Body of pancreas (tissue), 4 donors: ENCODE measurements around the gene MTCH2. TPM values are rescaled to one million over a fixed set of nuclear protein-coding genes. Genes with fewer than 3 reads are reported as not detected.

ENCODE experiments used
- ATAC-seq: fragments of 150-250 bp; one replicate; pipeline ENCODE4 v1.9.1; 2016
- DNase-seq, 4 donors: peaks; one replicate each; pipeline ENCODE4 v3.0.0-alpha.2; 2019
- H3K27ac ChIP-seq, 4 donors: fragments of 200-600 bp; sonication (generic); 1 replicate in 3 of 4; 2 replicates in 1 of 4; pipeline versions ENCODE4 v1.5.1 to v1.6.1; 2016 to 2019; ENCODE audit warnings: mild to moderate bottlenecking in 1 of 4, mixed read lengths in 1 of 4, moderate library complexity in 1 of 4
- H3K27me3 ChIP-seq, 2 donors: fragments of 200-600 bp; sonication (generic); one replicate each; pipeline ENCODE4 v1.6.0; 2016; ENCODE audit warnings: mild to moderate bottlenecking in 1 of 2
- H3K36me3 ChIP-seq, 2 donors: fragments of 200-600 bp; sonication (generic); replicated peaks in 1 of 2; 2 replicates each; pipeline ENCODE4 v1.5.1; 2016; ENCODE audit warnings: low read depth in 2 of 2; ENCODE audit not compliant: insufficient read depth in 1 of 2
- H3K4me1 ChIP-seq: fragments of 200-600 bp; sonication (generic); one replicate; pipeline ENCODE4 v1.6.0; 2016
- H3K4me3 ChIP-seq, 2 donors: fragments of 200-600 bp; sonication (generic); 1 replicate in 1 of 2; 2 replicates in 1 of 2; pipeline ENCODE4 v1.5.1; 2016 to 2019
- H3K9me3 ChIP-seq, 3 donors: fragments of 200-600 bp; sonication (generic); 1 replicate in 2 of 3; 2 replicates in 1 of 3; pipeline ENCODE4 v1.5.1; 2016
- POLR2A ChIP-seq, 3 donors: fragments of 450-650 bp; IDR thresholded peaks; one replicate each; pipeline ENCODE4 v1.6.1; 2016; ENCODE audit warnings: antibody characterized with exemption in 3 of 3, mild to moderate bottlenecking in 2 of 3
- WGBS, 2 donors: methylation state at CpG; one replicate each; pipeline ENCODE4 v1.1.5; 2017; 5-methylcytosine and 5-hydroxymethylcytosine counted together
- intact Hi-C: fragments of 100-400 bp; cut with DNase I; formaldehyde crosslinking; loops from one replicate; pipeline ENCODE4 v1.15.1; 2023
- small RNA-seq: library from RNA; depleted of rRNA; stranded (forward); fragments of <200 nt; gene quantifications from one replicate; pipeline ENCODE3, GENCODE V24; 2016
- total RNA-seq, 2 donors: library from RNA; depleted of rRNA; stranded (reverse); fragments of >200 nt; gene quantifications; one replicate each; pipeline ENCODE4 v1.1.0, GENCODE V29; 2016
- TF ChIP-seq, protein P1 (sequence below), 7 experiments: fragments of 450-650 bp in 4 of 7; fragments of 200-600 bp in 3 of 7; sonication (generic) in 3 of 7; IDR thresholded peaks; one replicate each; pipeline ENCODE4 v1.5.1; 2016 to 2019; ENCODE audit warnings: antibody characterized with exemption in 7 of 7

The MTCH2 gene
- total RNA-seq, 2 donors from 2014 or later: 15.5 to 21.0 TPM

- intact Hi-C loops: no loop called here
- H3K27ac ChIP-seq: no peak overlapping the region
- H3K36me3 ChIP-seq: peaks cover 0 to 6% of the 10 kb centered on the region in 2 donors
- 85 to 100% methylated on average over 1 of the region's 1 CpG for WGBS, 2 donors
- H3K27me3 ChIP-seq: no peaks in the 10 kb centered on the region
- no peak for ATAC-seq
- H3K4me1 ChIP-seq: peaks cover 8% of the 10 kb centered on the region
- DNase-seq: no peak
- no peaks in the 10 kb centered on the region for H3K9me3 ChIP-seq
- TF ChIP-seq, protein P1, sequence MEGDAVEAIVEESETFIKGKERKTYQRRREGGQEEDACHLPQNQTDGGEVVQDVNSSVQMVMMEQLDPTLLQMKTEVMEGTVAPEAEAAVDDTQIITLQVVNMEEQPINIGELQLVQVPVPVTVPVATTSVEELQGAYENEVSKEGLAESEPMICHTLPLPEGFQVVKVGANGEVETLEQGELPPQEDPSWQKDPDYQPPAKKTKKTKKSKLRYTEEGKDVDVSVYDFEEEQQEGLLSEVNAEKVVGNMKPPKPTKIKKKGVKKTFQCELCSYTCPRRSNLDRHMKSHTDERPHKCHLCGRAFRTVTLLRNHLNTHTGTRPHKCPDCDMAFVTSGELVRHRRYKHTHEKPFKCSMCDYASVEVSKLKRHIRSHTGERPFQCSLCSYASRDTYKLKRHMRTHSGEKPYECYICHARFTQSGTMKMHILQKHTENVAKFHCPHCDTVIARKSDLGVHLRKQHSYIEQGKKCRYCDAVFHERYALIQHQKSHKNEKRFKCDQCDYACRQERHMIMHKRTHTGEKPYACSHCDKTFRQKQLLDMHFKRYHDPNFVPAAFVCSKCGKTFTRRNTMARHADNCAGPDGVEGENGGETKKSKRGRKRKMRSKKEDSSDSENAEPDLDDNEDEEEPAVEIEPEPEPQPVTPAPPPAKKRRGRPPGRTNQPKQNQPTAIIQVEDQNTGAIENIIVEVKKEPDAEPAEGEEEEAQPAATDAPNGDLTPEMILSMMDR (IDR thresholded peaks at IDR 0.05): no peak
- no peak for TF ChIP-seq POLR2A (IDR thresholded peaks at IDR 0.05)
- no peak overlapping the region for H3K4me3 ChIP-seq
These were observed 70.5 kb downstream of the MTCH2 start for GRCh38 chr11:47571895-47572294.

DNA sequence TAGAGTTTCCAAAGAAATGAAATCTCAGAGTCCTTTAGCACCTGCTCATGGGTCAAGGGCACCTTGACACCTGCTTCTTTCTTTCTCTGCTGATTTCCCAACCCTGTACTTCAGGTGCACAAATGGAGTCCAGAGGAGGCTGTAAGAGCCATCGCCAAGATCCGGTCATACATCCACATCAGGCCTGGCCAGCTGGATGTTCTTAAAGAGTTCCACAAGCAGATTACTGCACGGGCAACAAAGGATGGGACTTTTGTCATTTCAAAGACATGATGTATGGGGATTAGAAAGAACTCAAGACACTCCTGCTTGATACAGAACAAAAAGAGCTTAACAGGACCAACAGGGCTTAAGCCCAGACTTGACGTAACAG is 71.0 kb downstream of the MTCH2 start:
- Histone ChIP-seq H3K36me3 (peaks cover 0 to 6% of the 10 kb centered on the region in 2 donors), H3K9me3 (no peaks in the 10 kb centered on the region), H3K27ac (no peak overlapping the region), H3K4me3 (no peak overlapping the region), H3K4me1 (peaks cover 13% of the 10 kb centered on the region), H3K27me3 (no peaks in the 10 kb centered on the region)
- intact Hi-C loops: no loop called here
- WGBS, 2 donors: 80 to 84% methylated on average over 4 of the region's 4 CpGs
- ATAC-seq: no peak
- DNase-seq: no peak
- TF ChIP-seq POLR2A (IDR thresholded peaks at IDR 0.05): no peak
- TF ChIP-seq, protein P1 (IDR thresholded peaks at IDR 0.05): no peak

- no peaks in the 10 kb centered on the region for H3K9me3 ChIP-seq
- no peak for ATAC-seq
- 75 to 92% methylated on average over 3 of the region's 3 CpGs for WGBS, 2 donors
- H3K4me1 ChIP-seq: peaks cover 16% of the 10 kb centered on the region
- TF ChIP-seq, protein P1 (IDR thresholded peaks at IDR 0.05): no peak
- no peak for TF ChIP-seq POLR2A (IDR thresholded peaks at IDR 0.05)
- no peaks in the 10 kb centered on the region for H3K27me3 ChIP-seq
- no peak for DNase-seq
- intact Hi-C loops: no loop called here
- no peak overlapping the region for H3K4me3 ChIP-seq
- no peak overlapping the region for H3K27ac ChIP-seq
- peaks cover 0 to 6% of the 10 kb centered on the region in 2 donors for H3K36me3 ChIP-seq
These were observed 71.6 kb downstream of the MTCH2 start for GRCh38 chr11:47570651-47571356.

GRCh38 chr11:47569646-47570045 is 72.7 kb downstream of the MTCH2 start:
- no peak overlapping the region for H3K4me3 ChIP-seq
- ATAC-seq: no peak
- H3K27ac ChIP-seq: no peak overlapping the region
- TF ChIP-seq, protein P1 (IDR thresholded peaks at IDR 0.05): no peak
- no peak for TF ChIP-seq POLR2A (IDR thresholded peaks at IDR 0.05)
- no peaks in the 10 kb centered on the region for H3K9me3 ChIP-seq
- WGBS, 2 donors: 94 to 96% methylated on average over 7 of the region's 7 CpGs
- no peak for DNase-seq
- peaks cover 22% of the 10 kb centered on the region for H3K4me1 ChIP-seq
- intact Hi-C loops: no loop called here
- H3K36me3 ChIP-seq: peaks cover 0 to 6% of the 10 kb centered on the region in 2 donors
- no peaks in the 10 kb centered on the region for H3K27me3 ChIP-seq

Small RNA genes within 50 kb of the gene (small RNA-seq; reads per million reads assigned to genes)
- not detected for gene RNU5E-10P

Other genes with a start within 250 kb of the MTCH2 start
- 10 to 100 TPM; 54.7 TPM for gene SLC39A13, start 234.0 kb downstream of the MTCH2 start, total RNA-seq
- gene PSMC3, start 216.1 kb downstream of the MTCH2 start, total RNA-seq: 10 to 100 TPM; 43.8 to 62.8 TPM
- gene RAPSN, start 193.4 kb downstream of the MTCH2 start, total RNA-seq: not detected
- 10 to 100 TPM; 56.0 to 86.0 TPM for gene CELF1, start 89.4 kb downstream of the MTCH2 start, total RNA-seq
- gene PTPMT1, start 77.0 kb downstream of the MTCH2 start, total RNA-seq: 10 to 100 TPM; 52.4 TPM
- 1 to 10 TPM; 3.6 to 6.7 TPM for gene KBTBD4, start 63.6 kb downstream of the MTCH2 start, total RNA-seq
- 10 to 100 TPM; 27.2 to 28.7 TPM for gene NDUFS3, start 63.5 kb downstream of the MTCH2 start, total RNA-seq
- under 1 TPM in 1 of 2 donors, not detected in 1; 0.66 TPM for gene FAM180B, start 55.9 kb downstream of the MTCH2 start, total RNA-seq
- 1 to 10 TPM in 1 of 2 donors, under 1 TPM in 1; 0.33 to 1.8 TPM for gene C1QTNF4, start 48.1 kb downstream of the MTCH2 start, total RNA-seq
- gene AGBL2, start 72.8 kb upstream of the MTCH2 start, total RNA-seq: 1 to 10 TPM; 2.9 to 5.3 TPM
- 100 to 1,000 TPM in 1 of 2 donors, 10 to 100 TPM in 1; 87.9 to 129 TPM for gene FNBP4, start 124.8 kb upstream of the MTCH2 start, total RNA-seq
- gene NUP160, start 205.8 kb upstream of the MTCH2 start, total RNA-seq: 10 to 100 TPM; 13.8 to 15.3 TPM